Activated naive CD4-positive, alpha-beta T cell treated with anti-CD3 and anti-CD28 coated beads, Interleukin-2, amount 50 U/mL, for 24 hours (primary cell): ENCODE results near the gene OLFML2A.

Source experiments
- H3K27ac Mint-ChIP-seq: one replicate; pipeline ENCODE4 v1.8.0; 2021; ENCODE audit warnings: mild to moderate bottlenecking, mixed read lengths
- H3K27me3 Mint-ChIP-seq: one replicate; pipeline ENCODE4 v1.8.0; 2021; ENCODE audit warnings: mixed read lengths
- H3K36me3 Mint-ChIP-seq: one replicate; pipeline ENCODE4 v1.8.0; 2021; ENCODE audit warnings: mixed read lengths
- H3K4me1 Mint-ChIP-seq: one replicate; pipeline ENCODE4 v1.8.0; 2021; ENCODE audit warnings: mixed read lengths
- H3K4me3 Mint-ChIP-seq: one replicate; pipeline ENCODE4 v1.8.0; 2021; ENCODE audit warnings: mild to moderate bottlenecking, mixed read lengths
- H3K9me3 Mint-ChIP-seq: one replicate; pipeline ENCODE4 v1.8.0; 2021; ENCODE audit warnings: mixed read lengths

OLFML2A gene

DNA sequence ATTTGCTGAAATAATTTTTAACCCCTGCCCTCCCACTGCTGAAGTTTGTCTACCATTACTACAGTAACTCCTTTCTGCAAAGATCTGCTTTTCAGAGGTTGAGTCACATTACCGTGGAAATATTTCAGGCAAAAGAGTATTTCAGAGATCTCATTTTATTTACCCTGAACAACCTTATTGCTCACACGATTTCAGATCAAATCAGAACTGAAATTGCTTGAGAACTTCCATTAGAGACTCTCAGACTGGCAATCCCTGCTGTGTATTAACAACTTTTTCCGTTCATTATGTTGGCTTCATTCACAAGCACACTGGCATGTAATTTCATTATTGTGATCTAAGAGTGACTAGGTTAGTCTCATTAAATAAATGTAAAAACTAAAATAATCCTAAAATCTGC is 21.9 kb upstream of the OLFML2A start:
- Mint-ChIP-seq H3K27me3 (peaks cover 43% of the 10 kb centered on the region), H3K36me3 (no peaks in the 10 kb centered on the region), H3K27ac (no peak overlapping the region), H3K9me3 (no peaks in the 10 kb centered on the region), H3K4me1 (peaks cover 9% of the 10 kb centered on the region), H3K4me3 (no peak overlapping the region)

DNA sequence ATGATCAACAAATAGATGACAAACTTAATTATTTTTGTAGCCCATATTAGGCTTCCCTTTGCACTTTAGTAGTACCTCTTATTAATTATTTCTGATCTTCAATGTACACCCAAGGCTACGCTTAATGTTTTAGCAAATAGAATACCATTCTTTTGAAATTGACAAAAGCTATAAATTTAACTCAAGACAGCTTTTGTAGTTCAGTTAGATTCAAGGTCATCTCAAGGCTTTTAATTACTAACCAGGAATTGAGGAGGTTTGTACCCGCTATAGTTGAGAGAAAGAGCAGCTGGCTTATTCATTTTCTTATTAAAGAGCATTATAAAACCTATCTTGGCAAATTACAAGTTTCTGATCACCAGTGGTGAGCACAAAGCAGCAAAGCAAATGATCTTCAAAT is 20.9 kb upstream of the OLFML2A start:
- H3K4me1 Mint-ChIP-seq: peaks cover 9% of the 10 kb centered on the region
- no peaks in the 10 kb centered on the region for H3K9me3 Mint-ChIP-seq
- no peak overlapping the region for H3K27ac Mint-ChIP-seq
- H3K4me3 Mint-ChIP-seq: no peak overlapping the region
- peaks cover 41% of the 10 kb centered on the region for H3K27me3 Mint-ChIP-seq
- no peaks in the 10 kb centered on the region for H3K36me3 Mint-ChIP-seq

- Mint-ChIP-seq H3K36me3 (no peaks in the 10 kb centered on the region), H3K4me3 (no peak overlapping the region), H3K9me3 (no peaks in the 10 kb centered on the region), H3K4me1 (peaks cover 9% of the 10 kb centered on the region), H3K27me3 (peaks cover 49% of the 10 kb centered on the region), H3K27ac (no peak overlapping the region)
These were observed 19.3 kb upstream of the OLFML2A start for GRCh38 chr9:124757616-124758015.

GRCh38 chr9:124758061-124758460 is 18.9 kb upstream of the OLFML2A start:
- H3K4me3 Mint-ChIP-seq: no peak overlapping the region
- H3K4me1 Mint-ChIP-seq: peaks cover 9% of the 10 kb centered on the region
- H3K9me3 Mint-ChIP-seq: no peaks in the 10 kb centered on the region
- H3K27me3 Mint-ChIP-seq: peaks cover 52% of the 10 kb centered on the region
- H3K36me3 Mint-ChIP-seq: no peaks in the 10 kb centered on the region
- H3K27ac Mint-ChIP-seq: no peak overlapping the region

- H3K9me3 Mint-ChIP-seq: no peaks in the 10 kb centered on the region
- H3K36me3 Mint-ChIP-seq: no peaks in the 10 kb centered on the region
- H3K27me3 Mint-ChIP-seq: peaks cover 56% of the 10 kb centered on the region
- peaks cover 9% of the 10 kb centered on the region for H3K4me1 Mint-ChIP-seq
- H3K27ac Mint-ChIP-seq: no peak overlapping the region
- H3K4me3 Mint-ChIP-seq: no peak overlapping the region
These were observed 18.2 kb upstream of the OLFML2A start for GRCh38 chr9:124758691-124759090.

- Mint-ChIP-seq H3K9me3 (no peaks in the 10 kb centered on the region), H3K27me3 (peaks cover 59% of the 10 kb centered on the region), H3K4me1 (peaks cover 9% of the 10 kb centered on the region), H3K4me3 (no peak overlapping the region), H3K27ac (no peak overlapping the region), H3K36me3 (no peaks in the 10 kb centered on the region)
These were observed 17.6 kb upstream of the OLFML2A start for GRCh38 chr9:124759327-124759726.

DNA sequence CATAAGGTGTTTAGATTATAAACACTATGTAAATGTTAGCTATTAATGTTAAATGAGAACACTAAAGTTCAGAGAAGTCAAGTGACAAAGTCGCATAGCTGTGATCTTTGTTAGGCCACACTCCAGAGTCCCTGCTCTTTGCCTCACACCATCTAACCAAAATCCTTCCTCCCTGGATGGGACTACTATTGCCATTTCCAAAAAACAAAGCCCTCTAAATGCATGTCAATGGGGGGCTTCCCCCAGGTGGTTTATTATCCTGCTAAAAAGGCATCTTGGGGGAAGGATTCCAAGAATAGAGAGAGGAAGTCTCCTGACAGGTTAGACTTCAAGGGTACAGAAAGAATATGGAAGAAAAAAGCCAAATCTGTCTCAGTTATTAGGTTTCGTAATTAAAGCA is 16.2 kb upstream of the OLFML2A start:
- Mint-ChIP-seq H3K9me3 (no peaks in the 10 kb centered on the region), H3K4me3 (no peak overlapping the region), H3K27ac (no peak overlapping the region), H3K27me3 (peaks cover 55% of the 10 kb centered on the region), H3K4me1 (no peaks in the 10 kb centered on the region), H3K36me3 (no peaks in the 10 kb centered on the region)

DNA sequence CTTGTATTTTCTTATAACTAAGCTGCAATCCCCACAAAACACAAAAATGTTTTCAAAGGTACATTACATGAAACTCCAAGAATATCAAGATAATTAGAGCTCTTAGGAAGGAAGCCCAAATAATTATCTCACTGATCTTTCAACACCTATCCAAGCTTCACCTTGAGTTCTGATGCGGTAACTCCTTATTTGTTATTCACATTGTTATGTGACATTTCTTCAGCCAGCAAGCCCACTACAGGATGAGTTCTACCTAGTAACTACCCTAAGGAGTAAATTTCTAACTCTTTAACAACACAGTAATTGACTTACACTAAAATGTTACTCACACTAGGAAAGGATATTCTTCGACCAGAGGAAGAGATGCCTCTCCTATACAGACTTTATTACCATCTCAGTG is 15.7 kb upstream of the OLFML2A start:
- H3K27me3 Mint-ChIP-seq: peaks cover 51% of the 10 kb centered on the region
- H3K27ac Mint-ChIP-seq: no peak overlapping the region
- H3K9me3 Mint-ChIP-seq: no peaks in the 10 kb centered on the region
- H3K4me3 Mint-ChIP-seq: no peak overlapping the region
- H3K4me1 Mint-ChIP-seq: no peaks in the 10 kb centered on the region
- H3K36me3 Mint-ChIP-seq: no peaks in the 10 kb centered on the region

- Mint-ChIP-seq H3K27ac (no peak overlapping the region), H3K36me3 (no peaks in the 10 kb centered on the region), H3K4me3 (no peak overlapping the region), H3K9me3 (no peaks in the 10 kb centered on the region), H3K4me1 (no peaks in the 10 kb centered on the region), H3K27me3 (peaks cover 50% of the 10 kb centered on the region)
These were observed 15.2 kb upstream of the OLFML2A start for GRCh38 chr9:124761710-124762109.

DNA sequence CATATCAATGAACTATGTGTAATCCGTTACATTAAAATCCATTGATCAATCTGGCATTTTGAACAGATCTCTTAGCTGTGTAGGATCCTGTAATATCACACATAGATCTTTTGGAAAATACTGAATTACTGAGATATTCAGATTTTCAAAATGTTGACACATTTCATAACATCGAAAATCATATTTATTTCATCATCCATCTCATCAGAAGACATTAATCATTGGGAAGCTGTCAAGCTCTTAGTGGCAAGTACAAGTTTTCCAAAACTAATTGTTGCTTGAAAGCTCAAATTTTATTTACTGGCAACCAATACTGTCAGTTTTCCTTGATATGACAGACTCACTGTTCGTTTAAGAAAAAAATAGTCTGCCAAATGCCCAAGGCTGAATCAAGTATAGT is 14.3 kb upstream of the OLFML2A start:
- Mint-ChIP-seq H3K27ac (no peak overlapping the region), H3K27me3 (peaks cover 51% of the 10 kb centered on the region), H3K36me3 (no peaks in the 10 kb centered on the region), H3K9me3 (no peaks in the 10 kb centered on the region), H3K4me1 (no peaks in the 10 kb centered on the region), H3K4me3 (no peak overlapping the region)

GRCh38 chr9:124764774-124765438 is 12.0 kb upstream of the OLFML2A start:
- peaks cover 11% of the 10 kb centered on the region for H3K4me1 Mint-ChIP-seq
- H3K27me3 Mint-ChIP-seq: peaks cover 62% of the 10 kb centered on the region
- H3K4me3 Mint-ChIP-seq: no peak overlapping the region
- H3K27ac Mint-ChIP-seq: no peak overlapping the region
- H3K36me3 Mint-ChIP-seq: no peaks in the 10 kb centered on the region
- no peaks in the 10 kb centered on the region for H3K9me3 Mint-ChIP-seq

- H3K27me3 Mint-ChIP-seq: peaks cover 65% of the 10 kb centered on the region
- peaks cover 16% of the 10 kb centered on the region for H3K4me1 Mint-ChIP-seq
- H3K36me3 Mint-ChIP-seq: no peaks in the 10 kb centered on the region
- no peaks in the 10 kb centered on the region for H3K9me3 Mint-ChIP-seq
- H3K27ac Mint-ChIP-seq: no peak overlapping the region
- no peak overlapping the region for H3K4me3 Mint-ChIP-seq
These were observed 11.5 kb upstream of the OLFML2A start for GRCh38 chr9:124765439-124765835.

- Mint-ChIP-seq H3K27me3 (peaks cover 59% of the 10 kb centered on the region), H3K9me3 (no peaks in the 10 kb centered on the region), H3K4me1 (peaks cover 19% of the 10 kb centered on the region), H3K27ac (no peak overlapping the region), H3K4me3 (no peak overlapping the region), H3K36me3 (no peaks in the 10 kb centered on the region)
These were observed 10.6 kb upstream of the OLFML2A start for GRCh38 chr9:124766326-124766725.

DNA sequence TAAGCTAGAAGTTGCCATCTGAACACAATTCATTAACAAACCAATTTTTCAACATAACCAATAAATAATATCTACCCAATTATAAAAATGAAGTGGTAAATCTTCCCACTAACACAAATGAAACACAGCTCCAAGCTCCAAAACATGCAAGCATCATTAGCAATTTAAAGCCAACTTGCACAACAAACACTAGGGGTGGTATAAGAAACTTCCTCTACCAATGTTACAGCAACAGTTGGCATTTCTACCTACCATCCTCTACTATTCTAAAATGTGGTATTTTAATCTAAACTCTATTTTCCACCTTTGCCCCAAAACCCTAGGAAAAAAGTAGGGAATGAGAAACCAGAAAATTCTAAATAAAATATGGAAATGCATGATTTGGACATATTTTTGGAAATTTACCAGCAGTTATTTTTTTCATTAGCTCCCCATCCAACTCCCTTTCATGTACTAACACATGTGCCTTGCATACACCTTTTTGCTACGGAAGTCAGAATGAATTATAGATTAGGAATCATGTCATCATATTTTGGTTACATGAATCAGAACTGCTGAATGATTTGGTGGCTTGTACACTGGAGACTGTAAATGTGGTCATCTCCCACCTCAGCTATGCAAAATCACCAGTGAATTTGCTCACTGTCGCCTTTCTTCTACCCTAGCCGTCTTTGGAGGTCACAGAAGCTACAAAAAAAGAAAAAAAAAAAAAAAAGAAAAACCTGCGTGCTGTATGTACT is 9.9 kb upstream of the OLFML2A start:
- no peak overlapping the region for H3K27ac Mint-ChIP-seq
- H3K36me3 Mint-ChIP-seq: no peaks in the 10 kb centered on the region
- no peaks in the 10 kb centered on the region for H3K9me3 Mint-ChIP-seq
- peaks cover 57% of the 10 kb centered on the region for H3K27me3 Mint-ChIP-seq
- H3K4me3 Mint-ChIP-seq: no peak overlapping the region
- H3K4me1 Mint-ChIP-seq: peaks cover 23% of the 10 kb centered on the region

- H3K27ac Mint-ChIP-seq: no peak overlapping the region
- H3K4me1 Mint-ChIP-seq: peaks cover 31% of the 10 kb centered on the region
- no peaks in the 10 kb centered on the region for H3K9me3 Mint-ChIP-seq
- peaks cover 56% of the 10 kb centered on the region for H3K27me3 Mint-ChIP-seq
- no peaks in the 10 kb centered on the region for H3K36me3 Mint-ChIP-seq
- H3K4me3 Mint-ChIP-seq: no peak overlapping the region
These were observed 9.1 kb upstream of the OLFML2A start for GRCh38 chr9:124767821-124768220.

DNA sequence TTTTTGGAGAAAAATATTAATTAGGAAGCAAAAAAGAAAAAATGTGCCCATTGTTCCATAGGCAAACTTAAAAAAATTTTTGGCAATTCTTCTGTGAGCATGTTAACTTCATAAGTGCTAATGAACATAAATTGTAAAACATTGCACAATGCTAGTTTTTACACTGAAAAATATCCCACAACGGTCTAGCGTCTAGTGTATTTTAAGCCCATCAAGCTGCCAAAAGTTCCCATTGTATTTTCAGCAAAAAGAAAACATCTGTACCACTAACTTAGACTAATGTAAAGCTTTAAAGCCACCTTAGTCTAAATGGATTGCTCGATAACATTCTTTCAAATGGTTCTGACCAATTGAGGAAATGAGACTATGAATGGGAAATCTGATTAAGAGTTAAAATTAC is 8.6 kb upstream of the OLFML2A start:
- Mint-ChIP-seq H3K4me3 (no peak overlapping the region), H3K27me3 (peaks cover 53% of the 10 kb centered on the region), H3K9me3 (no peaks in the 10 kb centered on the region), H3K27ac (no peak overlapping the region), H3K4me1 (peaks cover 31% of the 10 kb centered on the region), H3K36me3 (no peaks in the 10 kb centered on the region)
